GM18870 (cell line): ENCODE measurements around the gene ERGIC2.
A peak's percentile ranks its signal among the peaks of the same experiment; 100 is the strongest.

Experiments used
- ATAC-seq: cut with Tn5 transposase; IDR thresholded peaks from one replicate; pipeline ENCODE4 v1.9.1; 2021; ENCODE audit warnings: moderate library complexity; ENCODE audit not compliant: unreplicated experiment

Gene ERGIC2

DNA sequence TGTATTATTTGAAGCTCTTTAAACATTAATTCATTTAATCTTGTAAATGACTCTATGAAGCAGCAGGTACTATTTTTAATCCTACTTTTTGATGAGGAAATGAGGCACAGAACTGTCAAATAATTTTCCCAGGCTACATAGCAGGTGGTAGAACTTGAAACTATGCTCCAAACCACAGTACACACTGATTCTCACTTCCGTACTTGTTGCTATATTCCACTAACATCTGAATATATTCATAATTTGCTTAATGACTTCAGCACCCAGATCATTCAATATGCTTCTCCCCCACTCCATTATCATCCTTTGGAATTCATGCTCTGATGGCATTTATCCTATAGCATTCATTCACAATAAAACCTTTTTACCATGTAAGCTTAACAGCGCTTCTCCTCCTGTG is 4.9 kb downstream of the ERGIC2 start:
- no peak for ATAC-seq

- ATAC-seq = no peak
Measured at GRCh38 chr12:29374913-29375312, 6.1 kb downstream of the ERGIC2 start.

GRCh38 chr12:29374012-29374411 is 7.0 kb downstream of the ERGIC2 start:
- ATAC-seq = no peak

GRCh38 chr12:29365091-29365490 is 15.9 kb downstream of the ERGIC2 start:
- ATAC-seq = no peak

DNA sequence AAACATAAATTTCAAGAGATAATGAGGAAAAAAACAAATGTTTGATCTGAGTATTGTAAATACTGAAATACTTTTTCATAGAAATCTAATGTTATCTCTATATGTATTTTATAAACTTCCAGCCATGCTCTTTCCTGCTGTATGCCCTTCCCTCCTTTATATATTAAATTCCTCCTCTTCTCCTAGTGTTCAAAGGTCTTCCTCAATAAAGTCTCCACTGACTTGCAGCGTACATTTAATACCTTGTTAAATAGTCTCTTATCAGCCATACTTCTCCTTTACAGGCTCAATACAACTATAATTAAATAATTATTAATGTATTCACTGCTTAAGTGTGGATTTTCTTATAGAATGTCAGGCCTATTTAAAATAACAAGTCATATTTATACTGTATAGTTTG is 26.0 kb downstream of the ERGIC2 start:
- no peak for ATAC-seq

GRCh38 chr12:29350080-29350479 is 30.9 kb downstream of the ERGIC2 start:
- no peak for ATAC-seq

- ATAC-seq = no peak
Measured at GRCh38 chr12:29346769-29347421, 34.1 kb downstream of the ERGIC2 start.

GRCh38 chr12:29343022-29343799 is 37.8 kb downstream of the ERGIC2 start:
- no peak for ATAC-seq

DNA sequence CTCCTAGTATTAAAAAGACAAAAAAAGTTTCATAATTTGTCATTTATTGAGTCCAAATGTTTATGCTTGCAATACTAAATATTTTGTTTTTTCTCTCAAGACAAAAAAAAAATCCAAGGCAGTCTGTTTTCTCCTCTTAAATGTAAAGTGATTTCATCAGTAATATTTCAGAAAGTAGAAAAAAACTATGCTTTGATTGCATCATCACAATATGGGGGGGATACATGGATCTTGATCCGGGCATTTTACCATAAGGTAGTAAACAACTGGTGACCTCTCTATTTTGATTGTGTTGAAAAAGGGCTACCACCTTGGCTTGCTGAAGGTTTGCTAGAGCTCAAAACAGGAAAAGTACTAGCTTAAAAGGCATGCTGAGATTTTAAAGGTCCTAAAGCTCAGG is 43.6 kb downstream of the ERGIC2 start:
- ATAC-seq = no peak

DNA sequence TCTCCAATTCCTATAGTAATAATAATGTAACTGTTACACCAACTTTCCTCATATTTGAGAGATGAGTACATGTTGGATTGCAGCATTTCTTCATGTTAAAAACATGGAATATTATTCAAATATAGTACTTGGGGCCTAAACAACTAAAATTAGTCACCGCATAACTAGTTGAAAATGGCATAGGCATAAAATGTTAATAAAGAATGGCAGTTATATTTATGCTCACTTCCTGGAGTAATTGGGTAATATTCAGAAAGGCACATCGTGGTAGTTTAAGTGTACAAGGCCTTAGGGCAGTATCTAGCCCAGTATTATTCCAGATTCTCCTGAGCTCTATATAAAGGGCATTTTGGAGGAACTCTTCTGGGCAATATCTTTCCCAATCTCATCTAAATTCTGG is 46.0 kb downstream of the ERGIC2 start:
- no peak for ATAC-seq

- ATAC-seq = no peak
Measured at GRCh38 chr12:29333178-29333577, 47.8 kb downstream of the ERGIC2 start.

GRCh38 chr12:29329411-29329810 is 51.6 kb downstream of the ERGIC2 start:
- ATAC-seq = no peak

DNA sequence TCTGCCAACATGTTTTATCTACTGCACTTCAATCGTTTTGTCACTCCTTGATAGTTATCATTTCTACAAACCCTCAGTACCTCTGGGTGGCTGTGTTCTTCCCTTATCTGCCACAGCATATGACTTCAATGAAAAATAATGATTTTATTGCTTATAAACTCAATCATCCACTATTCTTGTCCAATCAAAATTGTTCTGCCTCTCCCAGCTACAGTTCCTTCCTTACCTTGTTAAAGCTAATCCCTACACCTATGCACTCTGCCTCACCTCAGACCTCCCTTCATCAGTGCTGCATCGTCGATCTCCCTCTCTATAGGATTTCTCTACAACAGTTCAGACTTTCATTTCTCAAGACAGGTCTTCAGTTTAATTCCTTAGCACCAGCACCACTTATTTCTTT is 58.8 kb downstream of the ERGIC2 start:
- no peak for ATAC-seq

GRCh38 chr12:29320295-29321085 is 60.5 kb downstream of the ERGIC2 start:
- no peak for ATAC-seq

GRCh38 chr12:29317556-29318363 is 63.2 kb downstream of the ERGIC2 start:
- peak; percentile 98 for ATAC-seq

DNA sequence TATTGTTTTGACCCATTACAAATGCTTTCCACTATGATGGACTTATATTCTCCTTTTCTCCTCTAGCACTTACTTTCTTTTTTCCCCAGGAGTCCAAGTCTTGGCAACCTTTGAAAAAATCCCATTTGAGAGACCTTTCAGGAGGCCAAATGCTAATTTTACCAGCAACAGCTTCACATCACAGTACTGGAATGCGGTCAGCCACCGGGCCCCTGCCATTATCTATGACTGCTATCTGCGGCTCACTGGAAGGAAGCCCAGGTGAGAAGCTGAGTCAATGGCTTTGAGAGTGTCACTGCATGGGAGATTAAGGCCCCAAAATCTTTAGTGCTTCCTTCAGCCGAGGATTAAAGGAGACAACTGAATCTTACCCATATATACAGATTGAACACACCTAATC is 64.2 kb downstream of the ERGIC2 start:
- no peak for ATAC-seq

- no peak for ATAC-seq
Measured at GRCh38 chr12:29314416-29314815, 66.6 kb downstream of the ERGIC2 start.

GRCh38 chr12:29310899-29311298 is 70.1 kb downstream of the ERGIC2 start:
- no peak for ATAC-seq

DNA sequence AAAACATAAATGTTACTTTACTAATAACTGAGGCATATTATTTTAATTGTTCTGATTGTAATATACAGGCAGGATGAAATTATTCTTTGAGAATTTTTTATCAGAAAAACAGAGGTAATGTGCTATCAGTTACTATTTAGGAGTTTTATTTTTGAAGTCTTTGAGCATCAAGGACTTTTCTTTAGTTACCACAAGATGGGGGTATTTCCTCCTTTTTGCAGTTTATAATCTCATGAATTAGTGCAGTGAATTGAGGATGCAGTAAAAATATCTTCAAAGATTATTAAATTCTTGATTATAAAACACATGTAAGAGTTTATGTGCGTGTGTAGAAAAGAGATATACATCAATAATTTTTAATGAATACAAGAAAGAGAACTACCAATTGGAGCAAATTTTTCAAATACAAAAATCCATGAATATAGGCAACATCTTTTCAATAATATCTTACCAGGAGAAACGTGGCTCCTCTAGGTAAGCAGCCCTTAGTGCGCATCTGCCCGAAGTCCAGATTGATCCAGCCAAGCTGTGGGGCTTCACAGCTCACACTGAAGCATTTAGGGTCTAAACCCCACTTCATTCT is 71.6 kb downstream of the ERGIC2 start:
- ATAC-seq = no peak

GRCh38 chr12:29306682-29307081 is 74.3 kb downstream of the ERGIC2 start:
- ATAC-seq = no peak

DNA sequence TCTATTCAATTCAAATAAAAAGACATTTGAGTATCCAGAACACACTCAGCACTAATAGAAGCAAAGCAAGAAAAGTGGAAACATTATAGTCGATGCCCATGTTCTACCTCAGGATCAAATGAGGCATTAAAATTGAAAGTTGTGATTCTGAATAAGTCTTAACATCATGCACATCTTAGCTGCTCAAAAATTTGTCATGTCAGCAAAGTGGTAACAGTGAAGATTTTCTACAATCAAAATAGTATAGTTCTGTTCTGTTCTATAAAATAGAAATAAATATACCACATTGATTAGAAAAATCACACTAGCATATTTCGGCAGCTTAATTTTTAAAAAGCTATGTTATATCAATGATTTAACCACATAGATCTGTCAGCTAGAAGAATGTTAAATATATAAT is 74.7 kb downstream of the ERGIC2 start:
- ATAC-seq = no peak
